Activated naive CD4-positive, alpha-beta T cell treated with anti-CD3 and anti-CD28 coated beads for 36 hours (primary cell): ENCODE results near the gene RENBP. TPM values are rescaled to one million over a fixed set of nuclear protein-coding genes. Genes with fewer than 3 reads are reported as not detected.

ENCODE experiments used
- CTCF ChIA-PET: fragments of 350-600 bp; sonication (Branson Sonifier 250); formaldehyde crosslinking; loops from one replicate; lab custom pipeline; 2021; ENCODE audit warnings: antibody characterized with exemption; lab: Charles Lee
- DNase-seq: peaks from one replicate; pipeline ENCODE4 v3.0.0-alpha.2; 2020
- H3K27ac Mint-ChIP-seq: one replicate; pipeline ENCODE4 v1.8.0; 2021; ENCODE audit warnings: mild to moderate bottlenecking, mixed read lengths
- H3K27me3 Mint-ChIP-seq: one replicate; pipeline ENCODE4 v1.8.0; 2021; ENCODE audit warnings: low read depth, mixed read lengths
- H3K36me3 Mint-ChIP-seq: one replicate; pipeline ENCODE4 v1.8.0; 2021; ENCODE audit warnings: low read depth, mixed read lengths
- H3K4me1 Mint-ChIP-seq: one replicate; pipeline ENCODE4 v1.8.0; 2021; ENCODE audit warnings: low read depth, mixed read lengths
- H3K4me3 Mint-ChIP-seq: one replicate; pipeline ENCODE4 v1.8.0; 2021; ENCODE audit warnings: mild to moderate bottlenecking, moderate library complexity, mixed read lengths
- H3K9me3 Mint-ChIP-seq: one replicate; pipeline ENCODE4 v1.8.0; 2021; ENCODE audit warnings: mixed read lengths
- intact Hi-C: fragments of 100-400 bp; cut with micrococcal nuclease; formaldehyde crosslinking; loops from one replicate; pipeline ENCODE4 v1.15.1; 2023
- total RNA-seq, 2 experiments: library from RNA; stranded (reverse); gene quantifications; one replicate each; pipeline ENCODE4 v1.2.3, GENCODE V29; 2021

The RENBP gene
- total RNA-seq, 2 experiments from 2014 or later = 11.3 to 13.1 TPM

- Mint-ChIP-seq H3K9me3 (no peaks in the 10 kb centered on the region), H3K4me1 (peaks cover 24% of the 10 kb centered on the region), H3K36me3 (peaks cover 34% of the 10 kb centered on the region), H3K4me3 (no peak overlapping the region), H3K27me3 (no peaks in the 10 kb centered on the region), H3K27ac (no peak overlapping the region)
- DNase-seq = no peak
- CTCF ChIA-PET = interaction anchor here (10.6 kb wide), 1 partner anchor 26 kb away, joined by 82 read pairs; the partner anchor contains the start of gene RENBP
- intact Hi-C loops = no loop called here
These were observed 23.4 kb downstream of the RENBP start for GRCh38 chrX:153921070-153921469.

- H3K36me3 Mint-ChIP-seq = peaks cover 32% of the 10 kb centered on the region
- DNase-seq = no peak
- H3K4me3 Mint-ChIP-seq = no peak overlapping the region
- H3K27ac Mint-ChIP-seq = no peak overlapping the region
- no peaks in the 10 kb centered on the region for H3K27me3 Mint-ChIP-seq
- H3K9me3 Mint-ChIP-seq = no peaks in the 10 kb centered on the region
- H3K4me1 Mint-ChIP-seq = peaks cover 24% of the 10 kb centered on the region
- CTCF ChIA-PET = interaction anchor here (10.6 kb wide), 1 partner anchor 26 kb away, joined by 82 read pairs; the partner anchor contains the start of gene RENBP
- intact Hi-C loops = no loop called here
These were observed 23.9 kb downstream of the RENBP start for GRCh38 chrX:153920546-153920945.

GRCh38 chrX:153919281-153919680 is 25.2 kb downstream of the RENBP start:
- Mint-ChIP-seq H3K27me3 (no peaks in the 10 kb centered on the region), H3K36me3 (peaks cover 27% of the 10 kb centered on the region), H3K4me3 (no peak overlapping the region), H3K4me1 (peaks cover 24% of the 10 kb centered on the region), H3K9me3 (no peaks in the 10 kb centered on the region), H3K27ac (no peak overlapping the region)
- intact Hi-C loops = no loop called here
- CTCF ChIA-PET = no interaction called here
- no peak for DNase-seq

GRCh38 chrX:153917869-153918268 is 26.6 kb downstream of the RENBP start:
- intact Hi-C loops = no loop called here
- H3K36me3 Mint-ChIP-seq = peaks cover 24% of the 10 kb centered on the region
- H3K9me3 Mint-ChIP-seq = no peaks in the 10 kb centered on the region
- H3K4me1 Mint-ChIP-seq = peaks cover 17% of the 10 kb centered on the region
- H3K27me3 Mint-ChIP-seq = no peaks in the 10 kb centered on the region
- no peak overlapping the region for H3K27ac Mint-ChIP-seq
- no peak for DNase-seq
- H3K4me3 Mint-ChIP-seq = no peak overlapping the region
- CTCF ChIA-PET = no interaction called here

GRCh38 chrX:153913701-153914100 is 30.7 kb downstream of the RENBP start:
- peaks cover 11% of the 10 kb centered on the region for H3K4me1 Mint-ChIP-seq
- CTCF ChIA-PET = no interaction called here
- H3K36me3 Mint-ChIP-seq = peaks cover 21% of the 10 kb centered on the region
- no peak overlapping the region for H3K4me3 Mint-ChIP-seq
- intact Hi-C loops = no loop called here
- H3K27ac Mint-ChIP-seq = no peak overlapping the region
- H3K9me3 Mint-ChIP-seq = no peaks in the 10 kb centered on the region
- DNase-seq = no peak
- no peaks in the 10 kb centered on the region for H3K27me3 Mint-ChIP-seq

GRCh38 chrX:153913211-153913610 is 31.2 kb downstream of the RENBP start:
- Mint-ChIP-seq H3K4me3 (no peak overlapping the region), H3K9me3 (no peaks in the 10 kb centered on the region), H3K27me3 (no peaks in the 10 kb centered on the region), H3K36me3 (peaks cover 20% of the 10 kb centered on the region), H3K27ac (no peak overlapping the region), H3K4me1 (peaks cover 11% of the 10 kb centered on the region)
- intact Hi-C loops = no loop called here
- CTCF ChIA-PET = no interaction called here
- no peak for DNase-seq

GRCh38 chrX:153911798-153912197 is 32.6 kb downstream of the RENBP start:
- no peak for DNase-seq
- Mint-ChIP-seq H3K36me3 (peaks cover 12% of the 10 kb centered on the region), H3K4me1 (peaks cover 8% of the 10 kb centered on the region), H3K4me3 (no peak overlapping the region), H3K27ac (no peak overlapping the region), H3K9me3 (no peaks in the 10 kb centered on the region), H3K27me3 (no peaks in the 10 kb centered on the region)
- CTCF ChIA-PET = no interaction called here
- intact Hi-C loops = no loop called here

GRCh38 chrX:153910446-153910845 is 34.0 kb downstream of the RENBP start:
- Mint-ChIP-seq H3K9me3 (no peaks in the 10 kb centered on the region), H3K27me3 (no peaks in the 10 kb centered on the region), H3K4me3 (no peak overlapping the region), H3K4me1 (peaks cover 8% of the 10 kb centered on the region), H3K36me3 (peaks cover 10% of the 10 kb centered on the region), H3K27ac (no peak overlapping the region)
- no peak for DNase-seq
- intact Hi-C loops = no loop called here
- CTCF ChIA-PET = interaction anchor here (0.6 kb wide), 1 partner anchor 73 kb away, joined by 5 read pairs; no protein-coding TSS in a partner anchor

- H3K4me1 Mint-ChIP-seq = peaks cover 8% of the 10 kb centered on the region
- CTCF ChIA-PET = no interaction called here
- H3K27me3 Mint-ChIP-seq = no peaks in the 10 kb centered on the region
These were observed 34.5 kb downstream of the RENBP start for GRCh38 chrX:153909980-153910360.

GRCh38 chrX:153909024-153909979 is 35.1 kb downstream of the RENBP start:
- Mint-ChIP-seq H3K36me3 (peaks cover 10% of the 10 kb centered on the region), H3K4me1 (peaks cover 11% of the 10 kb centered on the region), H3K4me3 (no peak overlapping the region), H3K9me3 (no peaks in the 10 kb centered on the region), H3K27ac (no peak overlapping the region), H3K27me3 (no peaks in the 10 kb centered on the region)
- CTCF ChIA-PET = no interaction called here
- intact Hi-C loops = no loop called here
- no peak for DNase-seq

More at GRCh38 chrX:153909980-153910360, 34.5 kb downstream of the RENBP start:
- Mint-ChIP-seq H3K27ac (no peak overlapping the region), H3K36me3 (peaks cover 10% of the 10 kb centered on the region), H3K4me3 (no peak overlapping the region), H3K9me3 (no peaks in the 10 kb centered on the region)
- no peak for DNase-seq
- intact Hi-C loops = no loop called here

- intact Hi-C loops = no loop called here
- Mint-ChIP-seq H3K4me1 (peaks cover 18% of the 10 kb centered on the region), H3K27ac (no peak overlapping the region), H3K9me3 (no peaks in the 10 kb centered on the region), H3K36me3 (peaks cover 6% of the 10 kb centered on the region), H3K4me3 (no peak overlapping the region), H3K27me3 (no peaks in the 10 kb centered on the region)
- CTCF ChIA-PET = no interaction called here
- DNase-seq = no peak
These were observed 36.1 kb downstream of the RENBP start for GRCh38 chrX:153908219-153908860.

- peaks cover 19% of the 10 kb centered on the region for H3K4me1 Mint-ChIP-seq
- no peak for DNase-seq
- intact Hi-C loops = no loop called here
- no peaks in the 10 kb centered on the region for H3K9me3 Mint-ChIP-seq
- H3K27ac Mint-ChIP-seq = no peak overlapping the region
- H3K27me3 Mint-ChIP-seq = no peaks in the 10 kb centered on the region
- H3K36me3 Mint-ChIP-seq = peaks cover 6% of the 10 kb centered on the region
- no peak overlapping the region for H3K4me3 Mint-ChIP-seq
- CTCF ChIA-PET = interaction anchor here (1.0 kb wide), 1 partner anchor 16 kb away, joined by 3 read pairs; no protein-coding TSS in a partner anchor
These were observed 37.0 kb downstream of the RENBP start for GRCh38 chrX:153907456-153907855.
